ENCODE data around the gene LINC00632. TPM values are rescaled to one million over a fixed set of nuclear protein-coding genes. Genes with fewer than 3 reads are reported as not detected.

LINC00632 gene
- total RNA-seq, 2 experiments from 2014 or later = 37.4 to 39.9 TPM

GRCh38 chrX:140794642-140795041 is 85.1 kb downstream of the LINC00632 start:
- H3K4me1 Mint-ChIP-seq = peaks cover 2% of the 10 kb centered on the region
- H3K9me3 Mint-ChIP-seq = no peaks in the 10 kb centered on the region
- H3K27ac Mint-ChIP-seq = no peak overlapping the region
- no peak overlapping the region for H3K4me3 Mint-ChIP-seq
- ChIA-PET POLR2A (no interaction called here), CTCF (no interaction called here)
- no peaks in the 10 kb centered on the region for H3K27me3 Mint-ChIP-seq
- H3K36me3 Mint-ChIP-seq (ENCODE audit: low read depth) = no peaks in the 10 kb centered on the region
- no peak for DNase-seq

GRCh38 chrX:140799216-140799615 is 89.7 kb downstream of the LINC00632 start:
- CTCF ChIA-PET = no interaction called here
- Mint-ChIP-seq H3K9me3 (no peaks in the 10 kb centered on the region), H3K4me3 (no peak overlapping the region), H3K27me3 (no peaks in the 10 kb centered on the region), H3K27ac (no peak overlapping the region), H3K36me3 (ENCODE audit: low read depth) (no peaks in the 10 kb centered on the region), H3K4me1 (peaks cover 2% of the 10 kb centered on the region)
- DNase-seq = no peak
- POLR2A ChIA-PET = no interaction called here

DNA sequence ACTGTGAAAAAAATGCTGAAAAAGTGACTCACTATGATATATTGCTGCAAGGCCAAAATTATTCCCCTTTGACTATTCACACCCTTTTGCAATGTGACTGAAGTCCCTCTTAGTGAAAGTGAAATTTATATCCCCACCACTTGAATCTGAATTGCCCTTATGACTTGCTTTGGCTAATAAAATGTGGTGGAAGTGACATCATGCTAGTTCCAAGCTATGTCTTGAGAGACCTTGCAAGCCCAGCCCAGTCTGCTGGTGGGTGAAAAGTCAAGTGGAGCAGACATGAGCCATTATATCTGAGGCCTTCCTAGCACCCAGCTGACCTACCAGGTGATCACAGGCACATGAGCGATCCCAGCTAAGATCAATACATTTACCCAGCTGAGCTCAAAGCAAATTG is 94.7 kb downstream of the LINC00632 start:
- Mint-ChIP-seq H3K36me3 (ENCODE audit: low read depth) (no peaks in the 10 kb centered on the region), H3K27me3 (no peaks in the 10 kb centered on the region), H3K4me1 (no peaks in the 10 kb centered on the region), H3K9me3 (no peaks in the 10 kb centered on the region), H3K27ac (no peak overlapping the region), H3K4me3 (no peak overlapping the region)
- POLR2A ChIA-PET = no interaction called here
- DNase-seq = no peak
- CTCF ChIA-PET = no interaction called here

GRCh38 chrX:140815868-140816267 is 106.3 kb downstream of the LINC00632 start:
- Mint-ChIP-seq H3K4me1 (peaks cover 14% of the 10 kb centered on the region), H3K36me3 (ENCODE audit: low read depth) (peaks cover 2% of the 10 kb centered on the region), H3K4me3 (no peak overlapping the region), H3K27me3 (no peaks in the 10 kb centered on the region), H3K27ac (no peak overlapping the region), H3K9me3 (peaks cover 12% of the 10 kb centered on the region)
- ChIA-PET POLR2A (no interaction called here), CTCF (no interaction called here)
- DNase-seq = peak; percentile 16

GRCh38 chrX:140817943-140818342 is 108.4 kb downstream of the LINC00632 start:
- no peaks in the 10 kb centered on the region for H3K27me3 Mint-ChIP-seq
- H3K4me3 Mint-ChIP-seq = no peak overlapping the region
- no peaks in the 10 kb centered on the region for H3K9me3 Mint-ChIP-seq
- no peak for DNase-seq
- POLR2A ChIA-PET = interaction anchor here (1.0 kb wide), 1 partner anchor 100 kb away, joined by 5 read pairs; no protein-coding TSS in a partner anchor
- no peak overlapping the region for H3K27ac Mint-ChIP-seq
- CTCF ChIA-PET = interaction anchor here (1.5 kb wide), 1 partner anchor 52 kb away, joined by 3 read pairs; no protein-coding TSS in a partner anchor
- peaks cover 30% of the 10 kb centered on the region for H3K4me1 Mint-ChIP-seq
- H3K36me3 Mint-ChIP-seq (ENCODE audit: low read depth) = peaks cover 5% of the 10 kb centered on the region

DNA sequence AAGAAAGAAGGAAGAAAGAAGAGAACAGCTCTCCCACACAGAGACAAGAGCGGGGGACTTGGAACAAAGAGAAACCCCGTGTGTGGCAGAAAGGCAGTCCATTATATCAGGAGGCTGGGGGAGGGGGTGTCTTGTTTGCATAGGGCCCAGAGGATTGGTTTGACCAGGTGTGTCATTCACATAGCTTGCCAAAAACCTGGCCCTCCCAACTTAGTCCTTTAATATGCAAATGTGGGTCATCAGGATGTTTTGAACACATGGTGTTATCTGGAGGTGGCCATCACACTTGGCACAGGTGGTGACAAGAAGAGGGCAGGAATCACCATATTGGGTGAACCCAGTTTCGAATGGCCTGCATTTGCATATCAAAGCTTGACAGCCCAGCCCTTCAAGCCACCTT is 111.7 kb downstream of the LINC00632 start:
- CTCF ChIA-PET = no interaction called here
- H3K4me3 Mint-ChIP-seq = no peak overlapping the region
- H3K27me3 Mint-ChIP-seq = no peaks in the 10 kb centered on the region
- peaks cover 29% of the 10 kb centered on the region for H3K4me1 Mint-ChIP-seq
- H3K9me3 Mint-ChIP-seq = peaks cover 2% of the 10 kb centered on the region
- H3K36me3 Mint-ChIP-seq (ENCODE audit: low read depth) = peaks cover 5% of the 10 kb centered on the region
- DNase-seq = no peak
- POLR2A ChIA-PET = interaction anchor here (2.1 kb wide), 1 partner anchor 96 kb away, joined by 11 read pairs; no protein-coding TSS in a partner anchor
- H3K27ac Mint-ChIP-seq = peak overlapping the region; percentile 45

DNA sequence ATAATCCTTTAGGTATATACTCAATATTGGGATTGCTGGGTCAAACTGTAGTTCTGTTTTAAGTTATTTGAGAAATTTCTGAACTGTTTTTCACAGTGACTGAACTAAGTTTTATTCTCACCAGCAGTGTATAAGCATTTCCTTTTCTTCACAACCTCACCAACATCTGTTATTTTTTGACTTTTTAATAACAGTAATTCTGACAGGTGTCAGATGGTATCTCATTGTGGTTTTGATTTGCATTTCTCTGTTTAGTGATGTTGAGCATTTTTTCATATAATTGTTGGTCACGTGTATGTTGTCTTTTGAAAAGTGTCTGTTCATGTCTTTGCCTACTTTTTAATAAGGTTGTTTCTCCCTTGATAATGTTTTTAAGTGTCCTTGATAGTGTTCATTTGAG is 112.6 kb downstream of the LINC00632 start:
- Mint-ChIP-seq H3K4me1 (peaks cover 29% of the 10 kb centered on the region), H3K4me3 (no peak overlapping the region), H3K36me3 (ENCODE audit: low read depth) (peaks cover 5% of the 10 kb centered on the region), H3K9me3 (peaks cover 2% of the 10 kb centered on the region), H3K27me3 (no peaks in the 10 kb centered on the region), H3K27ac (peak overlapping the region; percentile 81)
- no peak for DNase-seq
- ChIA-PET POLR2A (interaction anchor here (2.1 kb wide), 1 partner anchor 95 kb away, joined by 11 read pairs; no protein-coding TSS in a partner anchor), CTCF (no interaction called here)

DNA sequence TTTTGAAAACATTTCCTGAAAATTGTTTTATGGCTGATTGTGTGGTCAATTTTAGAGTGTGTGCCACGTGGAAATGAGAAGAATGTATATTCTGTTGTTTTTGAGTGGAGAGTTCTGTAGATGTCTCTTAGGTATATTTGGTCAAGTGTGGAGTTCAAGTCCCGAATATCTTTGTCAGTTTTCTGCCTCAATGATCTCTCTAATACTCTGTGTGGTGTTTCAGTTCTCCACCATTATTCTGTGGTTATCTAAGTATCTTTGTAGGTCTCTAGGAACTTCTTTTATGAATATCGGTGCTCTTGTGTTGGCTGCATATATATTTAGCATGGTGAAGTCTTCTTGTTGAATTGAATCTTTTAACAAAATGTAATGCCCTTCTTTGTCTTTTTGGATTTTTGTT is 113.3 kb downstream of the LINC00632 start:
- POLR2A ChIA-PET = interaction anchor here (2.1 kb wide), 1 partner anchor 94 kb away, joined by 11 read pairs; no protein-coding TSS in a partner anchor
- Mint-ChIP-seq H3K9me3 (peaks cover 2% of the 10 kb centered on the region), H3K27ac (peak overlapping the region; percentile 81), H3K27me3 (no peaks in the 10 kb centered on the region), H3K36me3 (ENCODE audit: low read depth) (peaks cover 5% of the 10 kb centered on the region), H3K4me3 (no peak overlapping the region), H3K4me1 (peaks cover 29% of the 10 kb centered on the region)
- CTCF ChIA-PET = no interaction called here
- DNase-seq = no peak

- CTCF ChIA-PET = no interaction called here
- H3K4me3 Mint-ChIP-seq = no peak overlapping the region
- H3K4me1 Mint-ChIP-seq = peaks cover 1% of the 10 kb centered on the region
Measured at GRCh38 chrX:140836874-140837273, 127.3 kb downstream of the LINC00632 start.

More at GRCh38 chrX:140836874-140837273, 127.3 kb downstream of the LINC00632 start:
- no peak for DNase-seq
- peaks cover 4% of the 10 kb centered on the region for H3K9me3 Mint-ChIP-seq
- POLR2A ChIA-PET = no interaction called here
- no peaks in the 10 kb centered on the region for H3K36me3 Mint-ChIP-seq (ENCODE audit: low read depth)
- H3K27me3 Mint-ChIP-seq = peaks cover 1% of the 10 kb centered on the region
- H3K27ac Mint-ChIP-seq = no peak overlapping the region

Other genes with a start within 250 kb of the LINC00632 start
- gene SOX3, start 204.7 kb upstream of the LINC00632 start, total RNA-seq = not detected